HEK293 (cell line): ENCODE data around the gene KLHL29.

Source experiments
- CTCF ChIA-PET: fragments of 350-600 bp; formaldehyde crosslinking; extraction: SDS; loops from one replicate; lab custom pipeline; 2021; ENCODE audit warnings: antibody characterized with exemption; lab: Yijun Ruan, JAX
- POLR2A ChIA-PET: fragments of 300-600 bp; formaldehyde crosslinking; extraction: SDS; loops from one replicate; lab custom pipeline; 2020; ENCODE audit warnings: antibody characterized with exemption, inconsistent platforms; lab: Yijun Ruan, JAX
- H3K27ac ChIP-seq: fragments of 200-500 bp; sonication (Bioruptor generic); 2 replicates; pipeline ENCODE4 v1.5.1; 2014; ENCODE audit warnings: low read depth, low read length, control low read depth, inconsistent platforms; ENCODE audit errors: extremely low read depth
- H3K36me3 ChIP-seq, 2 experiments: fragments of 200-500 bp in 1 of 2; sonication (Bioruptor generic) in 1 of 2; 1 replicate in 1 of 2; 2 replicates in 1 of 2; pipeline ENCODE4 v1.5.1; 2014 to 2017; ENCODE audit warnings: inconsistent platforms in 2 of 2, low read length in 2 of 2; ENCODE audit not compliant: control insufficient read depth in 2 of 2, insufficient read depth in 1 of 2
- H3K4me1 ChIP-seq: fragments of 200-500 bp; sonication (Bioruptor generic); 2 replicates; pipeline ENCODE4 v1.5.1; 2014; ENCODE audit warnings: mild to moderate bottlenecking, low read length, inconsistent platforms; ENCODE audit not compliant: control insufficient read depth, insufficient read depth
- H3K4me3 ChIP-seq: 2 replicates; pipeline ENCODE4 v1.5.1; 2011; ENCODE audit warnings: low read depth, mild to moderate bottlenecking, control low read depth, low read length, moderate library complexity
- H3K9me3 ChIP-seq: fragments of 200-500 bp; sonication (Bioruptor generic); 2 replicates; pipeline ENCODE4 v1.5.1; 2014; ENCODE audit warnings: low read depth, low read length, inconsistent platforms; ENCODE audit not compliant: control insufficient read depth, insufficient read depth
- GLI4 ChIP-seq: fragments of 450-650 bp; formaldehyde crosslinking; IDR thresholded peaks from 2 replicates; pipeline ENCODE4 v1.5.1; 2016; ENCODE audit warnings: missing biosample characterization, missing genetic modification characterization
- OVOL3 ChIP-seq: fragments of 450-650 bp; formaldehyde crosslinking; IDR thresholded peaks from 2 replicates; pipeline ENCODE4 v1.5.1; 2016; ENCODE audit warnings: missing biosample characterization, missing genetic modification characterization
- SP2 ChIP-seq: fragments of 450-650 bp; formaldehyde crosslinking; IDR thresholded peaks from 2 replicates; pipeline ENCODE4 v1.5.1; 2016; ENCODE audit warnings: missing biosample characterization, missing genetic modification characterization
- ZBTB1 ChIP-seq: fragments of 450-650 bp; formaldehyde crosslinking; IDR thresholded peaks from 2 replicates; pipeline ENCODE4 v1.5.1; 2016; ENCODE audit warnings: missing biosample characterization, missing genetic modification characterization
- ZIC2 ChIP-seq: fragments of 450-650 bp; formaldehyde crosslinking; IDR thresholded peaks from 2 replicates; pipeline ENCODE4 v1.5.1; 2016; ENCODE audit warnings: missing biosample characterization, missing genetic modification characterization
- ZNF114 ChIP-seq: fragments of 450-650 bp; formaldehyde crosslinking; IDR thresholded peaks from 2 replicates; pipeline ENCODE4 v1.5.0; 2017; ENCODE audit warnings: missing biosample characterization, missing genetic modification characterization
- ZNF184 ChIP-seq: fragments of 450-650 bp; IDR thresholded peaks from 2 replicates; pipeline ENCODE4 v1.5.1; 2018; ENCODE audit warnings: missing biosample characterization, mild to moderate bottlenecking, missing genetic modification characterization
- ZNF214 ChIP-seq: fragments of 450-650 bp; formaldehyde crosslinking; IDR thresholded peaks from 2 replicates; pipeline ENCODE4 v1.5.1; 2017; ENCODE audit warnings: missing biosample characterization, mild to moderate bottlenecking, missing genetic modification characterization, borderline replicate concordance
- ZNF266 ChIP-seq: fragments of 450-650 bp; formaldehyde crosslinking; IDR thresholded peaks from 2 replicates; pipeline ENCODE4 v1.5.1; 2016; ENCODE audit warnings: missing biosample characterization, missing genetic modification characterization, low read depth
- ZNF292 ChIP-seq: fragments of 450-650 bp; formaldehyde crosslinking; IDR thresholded peaks from 2 replicates; pipeline ENCODE4 v1.5.1; 2016; ENCODE audit warnings: low read depth, missing biosample characterization, missing genetic modification characterization, borderline replicate concordance
- ZNF416 ChIP-seq: fragments of 450-650 bp; formaldehyde crosslinking; IDR thresholded peaks from 2 replicates; pipeline ENCODE4 v1.5.1; 2016; ENCODE audit warnings: missing biosample characterization, missing genetic modification characterization
- ZNF677 ChIP-seq: fragments of 450-650 bp; IDR thresholded peaks from 2 replicates; pipeline ENCODE4 v1.5.0; 2018; ENCODE audit warnings: missing biosample characterization, mild to moderate bottlenecking, missing genetic modification characterization, moderate library complexity
- ZNF843 ChIP-seq: fragments of 450-650 bp; formaldehyde crosslinking; IDR thresholded peaks from 2 replicates; pipeline ENCODE4 v1.5.1; 2016; ENCODE audit warnings: missing biosample characterization, missing genetic modification characterization
- TF ChIP-seq, protein P1 (sequence below): fragments of 450-650 bp; formaldehyde crosslinking; IDR thresholded peaks from 2 replicates; pipeline ENCODE4 v1.5.1; 2017; ENCODE audit warnings: missing biosample characterization, missing genetic modification characterization
- TF ChIP-seq, protein P2 (sequence below): fragments of 450-650 bp; IDR thresholded peaks from 2 replicates; pipeline ENCODE4 v1.5.1; 2018; ENCODE audit warnings: missing biosample characterization, missing genetic modification characterization
- TF ChIP-seq, protein P3 (sequence below): fragments of 450-650 bp; formaldehyde crosslinking; IDR thresholded peaks from 2 replicates; pipeline ENCODE4 v1.5.1; 2016; ENCODE audit warnings: missing biosample characterization, missing genetic modification characterization

The KLHL29 gene

DNA sequence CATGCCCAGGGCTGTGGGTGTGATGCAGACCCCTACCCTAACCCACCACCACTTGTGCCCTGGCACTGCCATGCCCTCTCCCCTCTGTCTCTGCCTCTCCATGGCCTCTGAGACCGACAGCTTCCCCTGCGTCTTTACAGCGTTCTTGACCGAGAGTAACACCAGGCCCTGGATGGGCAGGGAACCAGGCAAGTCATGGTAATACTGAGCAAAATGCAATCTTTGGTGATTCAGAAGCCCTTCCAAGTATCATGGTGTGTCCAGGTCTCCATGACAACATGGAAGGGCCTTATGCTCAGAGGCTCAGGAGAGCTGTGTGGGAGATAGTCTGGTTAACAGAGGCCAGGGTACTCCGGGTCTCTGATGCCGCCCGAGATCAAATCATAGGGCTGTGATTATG is 176.1 kb downstream of the KLHL29 start:
- H3K4me1 ChIP-seq = no peaks in the 10 kb centered on the region
- no peaks in the 10 kb centered on the region for H3K9me3 ChIP-seq
- POLR2A ChIA-PET = no interaction called here
- H3K4me3 ChIP-seq = no peak overlapping the region
- H3K27ac ChIP-seq = no peak overlapping the region
- CTCF ChIA-PET = no interaction called here
- TF ChIP-seq ZNF843 (tag by site-specific recombination) (no peak), ZNF184 (tag by site-specific recombination) (no peak)
- H3K36me3 ChIP-seq = peaks cover 0 to 7% of the 10 kb centered on the region in 2 experiments; a peak in 1 of 3 replicates

DNA sequence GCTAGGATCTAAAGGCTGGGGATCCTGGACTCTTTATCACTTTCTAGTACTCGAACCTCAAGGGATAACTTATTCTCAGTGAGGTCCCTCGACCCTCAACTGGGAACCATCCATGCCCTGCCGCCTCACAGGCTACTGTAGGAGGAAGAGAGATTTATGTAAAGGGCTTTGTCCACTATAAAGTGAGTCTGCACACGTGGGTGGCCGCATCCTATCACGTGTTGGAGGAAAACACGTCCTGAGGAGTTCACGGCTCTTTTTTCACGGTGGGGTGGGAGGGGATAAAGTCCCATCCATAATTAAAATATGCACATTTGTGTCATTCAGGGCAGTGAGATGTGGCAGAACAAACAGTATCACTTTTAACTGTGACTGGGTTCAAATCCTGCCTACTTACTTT is 176.6 kb downstream of the KLHL29 start:
- H3K36me3 ChIP-seq = peaks cover 0 to 7% of the 10 kb centered on the region in 2 experiments; a peak in 1 of 3 replicates
- ChIA-PET POLR2A (no interaction called here), CTCF (interaction anchor here (0.7 to 1.0 kb wide), 2 partner anchors 32 to 38 kb away, joined by 3 read pairs; no protein-coding TSS in a partner anchor)
- no peak overlapping the region for H3K4me3 ChIP-seq
- no peak for TF ChIP-seq SP2 (tag by site-specific recombination)
- TF ChIP-seq, protein P1, sequence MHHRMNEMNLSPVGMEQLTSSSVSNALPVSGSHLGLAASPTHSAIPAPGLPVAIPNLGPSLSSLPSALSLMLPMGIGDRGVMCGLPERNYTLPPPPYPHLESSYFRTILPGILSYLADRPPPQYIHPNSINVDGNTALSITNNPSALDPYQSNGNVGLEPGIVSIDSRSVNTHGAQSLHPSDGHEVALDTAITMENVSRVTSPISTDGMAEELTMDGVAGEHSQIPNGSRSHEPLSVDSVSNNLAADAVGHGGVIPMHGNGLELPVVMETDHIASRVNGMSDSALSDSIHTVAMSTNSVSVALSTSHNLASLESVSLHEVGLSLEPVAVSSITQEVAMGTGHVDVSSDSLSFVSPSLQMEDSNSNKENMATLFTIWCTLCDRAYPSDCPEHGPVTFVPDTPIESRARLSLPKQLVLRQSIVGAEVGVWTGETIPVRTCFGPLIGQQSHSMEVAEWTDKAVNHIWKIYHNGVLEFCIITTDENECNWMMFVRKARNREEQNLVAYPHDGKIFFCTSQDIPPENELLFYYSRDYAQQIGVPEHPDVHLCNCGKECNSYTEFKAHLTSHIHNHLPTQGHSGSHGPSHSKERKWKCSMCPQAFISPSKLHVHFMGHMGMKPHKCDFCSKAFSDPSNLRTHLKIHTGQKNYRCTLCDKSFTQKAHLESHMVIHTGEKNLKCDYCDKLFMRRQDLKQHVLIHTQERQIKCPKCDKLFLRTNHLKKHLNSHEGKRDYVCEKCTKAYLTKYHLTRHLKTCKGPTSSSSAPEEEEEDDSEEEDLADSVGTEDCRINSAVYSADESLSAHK = no peak
- no peak for TF ChIP-seq ZBTB1 (tag by site-specific recombination)
- TF ChIP-seq ZIC2 (tag by site-specific recombination) = no peak
- no peak for TF ChIP-seq OVOL3 (tag by site-specific recombination)
- TF ChIP-seq ZNF114 (tag by site-specific recombination) = no peak
- no peak for TF ChIP-seq GLI4 (tag by site-specific recombination)
- no peak for TF ChIP-seq ZNF677 (tag by site-specific recombination)
- TF ChIP-seq, protein P2, sequence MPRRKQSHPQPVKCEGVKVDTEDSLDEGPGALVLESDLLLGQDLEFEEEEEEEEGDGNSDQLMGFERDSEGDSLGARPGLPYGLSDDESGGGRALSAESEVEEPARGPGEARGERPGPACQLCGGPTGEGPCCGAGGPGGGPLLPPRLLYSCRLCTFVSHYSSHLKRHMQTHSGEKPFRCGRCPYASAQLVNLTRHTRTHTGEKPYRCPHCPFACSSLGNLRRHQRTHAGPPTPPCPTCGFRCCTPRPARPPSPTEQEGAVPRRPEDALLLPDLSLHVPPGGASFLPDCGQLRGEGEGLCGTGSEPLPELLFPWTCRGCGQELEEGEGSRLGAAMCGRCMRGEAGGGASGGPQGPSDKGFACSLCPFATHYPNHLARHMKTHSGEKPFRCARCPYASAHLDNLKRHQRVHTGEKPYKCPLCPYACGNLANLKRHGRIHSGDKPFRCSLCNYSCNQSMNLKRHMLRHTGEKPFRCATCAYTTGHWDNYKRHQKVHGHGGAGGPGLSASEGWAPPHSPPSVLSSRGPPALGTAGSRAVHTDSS (tag by site-specific recombination) = no peak
- TF ChIP-seq ZNF184 (tag by site-specific recombination) = no peak
- TF ChIP-seq ZNF416 (tag by site-specific recombination) = no peak
- TF ChIP-seq, protein P3, sequence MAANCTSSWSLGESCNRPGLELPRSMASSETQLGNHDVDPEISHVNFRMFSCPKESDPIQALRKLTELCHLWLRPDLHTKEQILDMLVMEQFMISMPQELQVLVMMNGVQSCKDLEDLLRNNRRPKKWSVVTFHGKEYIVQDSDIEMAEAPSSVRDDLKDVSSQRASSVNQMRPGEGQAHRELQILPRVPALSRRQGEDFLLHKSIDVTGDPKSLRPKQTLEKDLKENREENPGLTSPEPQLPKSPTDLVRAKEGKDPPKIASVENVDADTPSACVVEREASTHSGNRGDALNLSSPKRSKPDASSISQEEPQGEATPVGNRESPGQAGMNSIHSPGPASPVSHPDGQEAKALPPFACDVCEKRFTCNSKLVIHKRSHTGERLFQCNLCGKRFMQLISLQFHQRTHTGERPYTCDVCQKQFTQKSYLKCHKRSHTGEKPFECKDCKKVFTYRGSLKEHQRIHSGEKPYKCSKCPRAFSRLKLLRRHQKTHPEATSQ (tag by site-specific recombination) = no peak
- TF ChIP-seq, all 188 proteins: peak for 0
- Histone ChIP-seq H3K9me3 (no peaks in the 10 kb centered on the region), H3K27ac (no peak overlapping the region), H3K4me1 (no peaks in the 10 kb centered on the region)

DNA sequence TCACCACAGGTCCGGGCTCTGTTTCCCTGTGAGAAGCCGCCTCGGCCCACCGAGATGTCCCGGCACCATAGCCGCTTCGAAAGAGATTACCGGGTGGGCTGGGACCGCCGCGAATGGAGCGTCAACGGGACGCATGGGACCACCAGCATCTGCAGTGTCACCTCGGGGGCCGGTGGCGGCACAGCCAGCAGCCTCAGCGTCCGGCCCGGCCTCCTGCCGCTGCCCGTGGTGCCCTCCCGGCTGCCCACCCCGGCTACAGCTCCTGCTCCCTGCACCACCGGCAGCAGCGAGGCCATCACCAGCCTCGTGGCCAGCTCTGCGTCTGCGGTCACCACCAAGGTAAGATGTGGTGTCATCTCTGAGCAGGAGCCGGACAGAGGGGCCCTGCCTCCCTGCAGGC is 177.2 kb downstream of the KLHL29 start:
- H3K27ac ChIP-seq = no peak overlapping the region
- ChIA-PET POLR2A (no interaction called here), CTCF (interaction anchor here (0.7 to 1.0 kb wide), 2 partner anchors 33 to 37 kb away, joined by 3 read pairs; no protein-coding TSS in a partner anchor)
- H3K9me3 ChIP-seq = no peaks in the 10 kb centered on the region
- TF ChIP-seq ZNF214 (tag by site-specific recombination) (no peak), ZNF292 (no peak), ZNF184 (tag by site-specific recombination) (no peak), ZNF266 (tag by site-specific recombination) (no peak)
- H3K36me3 ChIP-seq = peaks cover 0 to 7% of the 10 kb centered on the region in 2 experiments; a peak in 1 of 3 replicates
- H3K4me3 ChIP-seq = no peak overlapping the region
- no peaks in the 10 kb centered on the region for H3K4me1 ChIP-seq
